ENCODE data around the gene ZDHHC1.
"Not testable (repeated sequence)": the region's sequence is repeated elsewhere in the genome, so short reads cannot be mapped to it uniquely, and the experiment has no call there.

ZDHHC1 gene

DNA sequence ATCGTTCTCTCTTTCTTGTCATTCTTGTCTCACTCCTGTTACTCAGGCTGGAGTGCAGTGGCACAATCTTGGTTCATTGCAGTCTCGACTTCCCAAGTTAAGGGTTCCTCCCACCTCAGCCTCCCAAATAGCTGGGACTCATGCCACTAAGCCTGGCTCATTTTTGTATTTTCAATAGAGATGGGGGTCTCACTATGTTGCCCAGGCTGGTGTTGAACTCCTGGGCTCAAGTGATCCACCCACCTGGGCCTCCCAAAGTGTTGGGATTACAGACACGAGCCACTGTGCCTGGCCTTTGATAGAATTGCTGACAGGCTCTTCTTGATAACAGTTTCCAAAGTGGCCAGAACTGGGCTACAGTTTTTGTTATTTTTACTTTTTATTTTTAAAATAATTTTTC lies 55.2 kb downstream of the ZDHHC1 start:
- DNase-seq (ENCODE audit: low spot score): no peak

DNA sequence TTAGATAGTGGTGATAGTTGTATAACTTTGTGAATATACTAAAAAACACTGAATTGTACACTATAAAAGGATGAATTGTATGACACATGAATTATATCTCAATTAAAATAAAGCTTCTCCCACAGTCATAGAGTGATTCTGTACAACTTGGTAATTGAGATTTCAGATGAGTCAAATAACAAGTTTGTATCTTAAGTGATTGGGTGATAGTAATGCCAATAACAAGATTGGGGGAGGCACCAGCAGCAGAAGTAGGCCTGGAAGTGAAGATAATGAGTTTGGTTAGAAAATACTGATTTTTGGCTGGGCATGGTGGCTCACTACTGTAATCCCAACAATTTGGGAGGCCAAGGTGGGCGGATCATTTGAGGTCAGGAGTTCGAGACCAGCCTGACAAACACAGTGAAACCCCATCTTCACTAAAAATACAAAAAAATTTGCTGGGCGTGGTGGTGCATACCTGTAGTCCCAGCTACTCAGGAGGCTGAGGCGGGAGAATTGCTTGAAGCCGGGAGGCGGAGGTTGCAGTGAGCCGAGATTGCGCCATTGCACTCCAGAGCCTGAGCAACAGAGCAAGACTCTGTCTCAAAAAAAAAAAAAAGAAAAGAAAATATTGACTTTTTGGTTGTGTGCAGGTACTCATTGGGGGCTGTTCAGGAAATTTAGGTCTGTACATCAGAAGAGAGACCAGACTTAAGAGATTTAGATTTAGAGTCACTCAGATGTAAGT lies 56.6 kb downstream of the ZDHHC1 start:
- not testable (repeated sequence) for DNase-seq (ENCODE audit: low spot score)

DNA sequence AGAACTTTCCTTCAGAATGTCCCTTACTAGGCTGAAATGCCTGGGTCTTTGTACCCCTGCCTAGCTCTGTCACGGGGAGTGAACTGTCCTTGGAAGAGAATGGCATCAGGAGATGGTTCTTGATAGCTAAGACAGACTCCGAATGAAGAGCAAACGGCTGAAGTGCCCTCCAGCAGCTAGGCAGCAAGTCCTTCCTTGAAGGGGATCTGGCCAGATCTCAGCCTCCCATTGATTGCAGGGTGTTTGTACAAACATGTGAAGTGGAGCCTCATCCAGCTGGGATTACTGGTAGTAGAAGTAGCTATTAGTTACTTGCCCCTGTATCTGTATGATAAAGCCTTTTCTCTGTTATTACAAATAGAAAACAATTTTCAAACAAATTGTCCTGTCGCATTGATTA lies 58.7 kb downstream of the ZDHHC1 start:
- DNase-seq (ENCODE audit: low spot score): no peak

DNA sequence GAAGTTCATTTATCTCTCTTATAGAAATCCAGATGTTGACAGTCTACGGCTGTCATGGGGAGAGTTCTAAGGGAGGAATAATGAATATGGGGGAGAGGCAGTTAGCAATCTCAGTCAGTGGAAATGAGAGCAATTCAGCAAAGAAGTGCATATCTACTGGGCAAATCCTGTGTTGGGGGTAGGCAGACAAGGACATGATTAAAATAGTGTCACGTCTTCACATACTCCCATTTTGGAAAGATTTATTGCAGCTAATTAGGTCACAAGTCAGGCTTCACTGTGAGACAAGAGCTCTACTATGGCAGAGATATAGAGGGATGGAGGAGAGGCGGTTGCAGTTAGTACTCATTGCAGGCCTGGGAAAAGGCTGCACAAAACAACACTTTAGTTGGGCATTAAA lies 59.9 kb downstream of the ZDHHC1 start:
- DNase-seq (ENCODE audit: low spot score): no peak

DNA sequence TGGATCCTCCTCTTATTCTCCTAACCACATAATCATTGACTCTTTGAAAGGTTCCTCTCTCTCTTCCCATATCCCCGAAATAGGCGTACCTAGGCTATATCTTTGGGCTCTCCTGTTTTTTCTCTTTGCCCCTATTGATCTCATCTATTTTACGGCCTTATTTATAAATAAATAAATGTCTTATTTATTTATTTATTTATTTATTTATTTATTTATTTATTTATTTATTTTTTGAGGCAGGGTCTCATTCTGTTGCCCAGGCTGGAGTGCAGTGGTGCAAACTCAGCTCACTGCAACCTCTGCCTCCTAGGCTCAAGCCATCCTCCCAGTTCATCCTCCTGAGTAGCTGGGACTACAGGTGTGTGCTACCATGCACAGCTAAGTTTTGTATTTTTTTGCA lies 63.8 kb downstream of the ZDHHC1 start:
- DNase-seq (ENCODE audit: low spot score): not testable (repeated sequence)

DNA sequence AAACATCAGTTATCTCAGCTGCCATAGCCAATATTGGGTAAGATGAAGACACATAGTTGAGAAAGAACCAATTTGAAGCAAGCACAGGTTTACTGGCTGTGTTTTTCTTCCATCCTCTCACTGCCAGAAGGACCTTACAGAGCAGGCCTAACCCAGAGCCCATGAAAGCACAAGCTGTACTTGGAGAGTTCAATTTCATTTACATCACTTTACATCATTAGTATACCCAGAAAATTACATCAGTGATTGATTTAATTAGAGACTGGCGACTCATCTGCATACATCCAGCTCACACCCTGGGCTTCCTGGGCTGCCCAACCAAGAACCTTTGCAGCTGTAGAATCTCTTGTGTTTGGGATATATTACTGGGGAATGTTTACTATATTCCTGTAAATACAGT lies 66.0 kb downstream of the ZDHHC1 start:
- no peak for DNase-seq (ENCODE audit: low spot score)

DNA sequence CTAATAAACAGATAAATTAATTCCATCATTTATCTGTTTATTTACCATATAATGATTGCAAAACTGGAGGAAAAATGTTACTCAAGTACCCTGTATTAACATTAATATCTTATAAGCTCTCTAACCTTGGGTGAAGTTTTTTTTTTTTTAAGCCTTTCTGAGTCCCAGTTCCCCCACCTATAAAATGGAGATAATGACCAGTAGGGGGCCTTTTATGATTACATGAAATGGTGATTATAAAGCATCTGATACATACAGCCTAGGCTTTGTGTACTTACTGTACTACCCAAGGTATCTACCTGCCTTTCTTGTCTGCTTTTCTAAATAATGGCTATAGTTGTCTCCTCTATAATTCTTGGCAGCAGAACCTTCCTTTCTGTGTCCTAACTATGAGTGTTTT lies 67.1 kb downstream of the ZDHHC1 start:
- DNase-seq (ENCODE audit: low spot score): no peak

DNA sequence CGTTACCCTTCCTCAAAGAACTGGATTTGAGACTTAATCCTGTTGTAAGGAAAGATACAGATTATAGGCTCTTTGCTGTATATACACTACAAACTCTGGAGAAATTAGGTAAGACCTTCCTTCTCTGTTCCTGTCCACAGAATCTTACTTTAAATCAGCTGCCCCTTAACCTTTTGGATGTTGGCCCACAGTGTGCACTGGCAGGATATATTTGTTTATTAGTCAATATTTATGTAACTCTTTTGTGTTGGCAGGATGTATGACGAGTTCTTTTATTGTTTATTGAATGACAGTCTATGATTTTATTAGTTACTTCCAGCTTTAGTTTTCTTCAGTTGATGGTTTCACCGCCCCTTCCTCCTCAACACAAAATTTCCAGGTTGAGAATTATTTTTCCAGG lies 69.9 kb downstream of the ZDHHC1 start:
- no peak for DNase-seq (ENCODE audit: low spot score)

DNA sequence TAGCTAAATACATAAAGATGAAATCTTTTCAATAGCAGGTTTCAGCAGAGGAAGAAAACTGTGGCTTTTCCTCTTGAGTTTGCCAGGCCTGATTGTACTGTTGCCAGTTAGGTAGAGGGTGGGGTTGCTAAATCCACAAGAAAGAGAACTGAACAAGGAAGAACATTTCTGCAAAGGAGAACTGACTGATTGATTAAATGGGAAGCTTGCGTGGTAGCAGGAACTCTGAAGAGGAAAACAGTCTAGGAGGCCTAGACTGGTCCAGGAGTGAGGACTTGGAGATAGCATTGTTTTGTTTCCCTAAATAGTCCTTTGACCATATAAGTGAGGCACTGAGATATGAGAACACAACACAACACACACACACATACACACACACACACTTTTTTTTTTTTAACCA lies 70.9 kb downstream of the ZDHHC1 start:
- DNase-seq (ENCODE audit: low spot score): no peak

Measured in HuH-7 (cell line).